Liver (tissue), 9 donors: ENCODE results near the gene STXBP1. TPM values are rescaled to one million over a fixed set of nuclear protein-coding genes. Genes with fewer than 3 reads are reported as not detected.

Experiments
- DNase-seq: peaks from one replicate; pipeline ENCODE4 v3.0.0-alpha.2; 2017; ENCODE audit warnings: low spot score
- H3K27ac ChIP-seq, 2 donors: one replicate each; pipeline ENCODE4 v1.7.0; 2013; ENCODE audit warnings: inconsistent platforms in 2 of 2, low read length in 2 of 2, control low read depth in 1 of 2, low read depth in 1 of 2, mild to moderate bottlenecking in 1 of 2
- H3K27me3 ChIP-seq, 4 donors: one replicate each; pipeline versions ENCODE4 v1.6.1 to v1.7.0; 2013; ENCODE audit warnings: low read length in 3 of 4, inconsistent platforms in 1 of 4, mild to moderate bottlenecking in 1 of 4, moderate library complexity in 1 of 4; ENCODE audit not compliant: control insufficient read depth in 4 of 4, insufficient read depth in 4 of 4
- H3K36me3 ChIP-seq, 4 donors: one replicate each; pipeline versions ENCODE4 v1.6.1 to v1.7.0; 2013; ENCODE audit warnings: low read length in 3 of 4, mild to moderate bottlenecking in 3 of 4, low read depth in 1 of 4, moderate library complexity in 1 of 4; ENCODE audit not compliant: control insufficient read depth in 4 of 4, insufficient read depth in 3 of 4
- H3K4me1 ChIP-seq, 4 donors: one replicate each; pipeline versions ENCODE4 v1.6.1 to v1.7.0; 2013; ENCODE audit warnings: low read length in 3 of 4, mild to moderate bottlenecking in 3 of 4, moderate library complexity in 1 of 4; ENCODE audit not compliant: control insufficient read depth in 4 of 4, insufficient read depth in 4 of 4
- H3K4me3 ChIP-seq, 3 donors: one replicate each; pipeline versions ENCODE4 v1.6.1 to v1.7.0; 2013; ENCODE audit warnings: low read length in 3 of 3, control low read depth in 1 of 3, low read depth in 1 of 3, mild to moderate bottlenecking in 1 of 3
- H3K9ac ChIP-seq, 2 donors: one replicate each; pipeline ENCODE4 v1.7.0; 2013; ENCODE audit warnings: low read length in 2 of 2, mild to moderate bottlenecking in 2 of 2, moderate library complexity in 2 of 2, control low read depth in 1 of 2, low read depth in 1 of 2
- H3K9me3 ChIP-seq, 4 donors: one replicate each; pipeline versions ENCODE4 v1.6.1 to v1.7.0; 2013; ENCODE audit warnings: low read length in 3 of 4; ENCODE audit not compliant: control insufficient read depth in 4 of 4
- ATF3 ChIP-seq: IDR thresholded peaks from 2 replicates; pipeline ENCODE4 v1.6.1; 2016; ENCODE audit warnings: antibody characterized with exemption
- EGR1 ChIP-seq, 2 donors: IDR thresholded peaks; 2 replicates each; pipeline ENCODE4 v1.6.1; 2016 to 2018; ENCODE audit warnings: antibody characterized with exemption in 2 of 2, low read depth in 2 of 2
- FOXA2 ChIP-seq: IDR thresholded peaks from 2 replicates; pipeline ENCODE4 v1.6.1; 2016; ENCODE audit warnings: antibody characterized with exemption
- GABPA ChIP-seq, 2 donors: IDR thresholded peaks in 1 of 2; conservative IDR thresholded peaks in 1 of 2; 2 replicates each; pipeline ENCODE4 v1.6.1; 2016; ENCODE audit warnings: antibody characterized with exemption in 2 of 2, mild to moderate bottlenecking in 1 of 2, moderate library complexity in 1 of 2
- HNF4A ChIP-seq, 2 donors: conservative IDR thresholded peaks; 2 replicates each; pipeline ENCODE4 v1.6.1; 2016; ENCODE audit warnings: antibody characterized with exemption in 2 of 2, mild to moderate bottlenecking in 2 of 2
- HNF4G ChIP-seq: IDR thresholded peaks from 2 replicates; pipeline ENCODE4 v1.6.1; 2016; ENCODE audit warnings: antibody characterized with exemption
- JUND ChIP-seq, 2 donors: IDR thresholded peaks; 2 replicates each; pipeline ENCODE4 v1.6.1; 2016; ENCODE audit warnings: antibody characterized with exemption in 2 of 2
- MAX ChIP-seq: IDR thresholded peaks from 2 replicates; pipeline ENCODE4 v1.6.1; 2016; ENCODE audit warnings: antibody characterized with exemption
- RAD21 ChIP-seq, 2 donors: IDR thresholded peaks; 2 replicates each; pipeline ENCODE4 v1.6.1; 2016; ENCODE audit warnings: antibody characterized with exemption in 2 of 2, mild to moderate bottlenecking in 2 of 2
- RXRA ChIP-seq, 2 donors: IDR thresholded peaks; 2 replicates each; pipeline ENCODE4 v1.6.1; 2017 to 2018; ENCODE audit warnings: antibody characterized with exemption in 2 of 2, mild to moderate bottlenecking in 1 of 2
- SP1 ChIP-seq: IDR thresholded peaks from 2 replicates; pipeline ENCODE4 v1.6.1; 2018; ENCODE audit warnings: antibody characterized with exemption, mild to moderate bottlenecking
- YY1 ChIP-seq: IDR thresholded peaks from 2 replicates; pipeline ENCODE4 v1.6.1; 2016; ENCODE audit warnings: antibody characterized with exemption, mild to moderate bottlenecking
- WGBS: extraction: QIAGEN DNeasy Blood & Tissue Kit; methylation state at CpG from one replicate; pipeline ENCODE4 v1.1.7; 2013; 5-methylcytosine and 5-hydroxymethylcytosine counted together
- polyA plus RNA-seq, 2 donors: library from polyadenylated mRNA; stranded (reverse) in 1 of 2; unstranded in 1 of 2; fragments of 200-250 nt in 1 of 2; fragments of >200 nt in 1 of 2; fragmentation: Nextera tagmentation in 1 of 2; extraction: Ambion mirVana in 1 of 2; gene quantifications; one replicate each; pipeline versions ENCODE4 v1.2.1 to v1.2.3, GENCODE V29; 2013 to 2015
- total RNA-seq, 2 donors: library from RNA; depleted of rRNA; stranded (reverse); fragments of >200 nt; gene quantifications; one replicate each; pipeline ENCODE4 v1.2.3, GENCODE V29; 2014
- TF ChIP-seq, protein P1 (sequence below): IDR thresholded peaks from 2 replicates; pipeline ENCODE4 v1.6.1; 2016; ENCODE audit warnings: antibody characterized with exemption
- TF ChIP-seq, protein P2 (sequence below): IDR thresholded peaks from 2 replicates; pipeline ENCODE4 v1.6.1; 2016; ENCODE audit warnings: antibody characterized with exemption, mild to moderate bottlenecking
- donor health status: healthy.
- donor health status: healthy.
- donor health status: healthy.
- donor health status: healthy.
- donor health status: healthy.

Gene STXBP1
- total and polyA plus RNA-seq, 4 donors = 1.7 to 4.6 (median 2.3) TPM

DNA sequence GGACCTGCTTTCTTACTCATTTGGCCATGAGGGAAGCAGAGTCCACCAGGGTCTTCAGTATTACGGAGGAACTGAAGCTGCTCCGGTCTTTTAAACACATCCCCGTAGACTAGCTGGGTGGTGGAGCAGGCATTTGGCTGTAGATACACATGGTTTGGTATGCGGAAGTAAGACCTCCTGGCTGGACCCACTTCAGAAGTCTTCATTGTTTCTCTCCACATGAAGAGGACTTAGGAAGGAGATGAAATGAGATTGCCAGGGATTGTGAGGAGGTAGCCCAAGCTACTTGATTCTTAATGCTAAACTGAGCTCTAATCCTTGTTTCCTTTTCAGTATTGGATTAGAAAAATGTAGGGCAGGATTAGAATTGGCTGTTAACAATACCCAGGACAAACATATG is 32.9 kb downstream of the STXBP1 start:
- Histone ChIP-seq H3K9me3 (no peaks in the 10 kb centered on the region), H3K27ac (no peak overlapping the region), H3K9ac (no peak overlapping the region), H3K36me3 (no peaks in the 10 kb centered on the region), H3K27me3 (no peaks in the 10 kb centered on the region), H3K4me1 (no peaks in the 10 kb centered on the region), H3K4me3 (no peak overlapping the region)
- TF ChIP-seq RXRA (IDR thresholded peaks at IDR 0.05) (no peak), SP1 (no peak), FOXA2 (no peak), RAD21 (IDR thresholded peaks at IDR 0.05) (no peak), HNF4A (conservative IDR thresholded peaks at IDR 0.05) (no peak), YY1 (no peak), MAX (no peak)
- TF ChIP-seq, protein P1, sequence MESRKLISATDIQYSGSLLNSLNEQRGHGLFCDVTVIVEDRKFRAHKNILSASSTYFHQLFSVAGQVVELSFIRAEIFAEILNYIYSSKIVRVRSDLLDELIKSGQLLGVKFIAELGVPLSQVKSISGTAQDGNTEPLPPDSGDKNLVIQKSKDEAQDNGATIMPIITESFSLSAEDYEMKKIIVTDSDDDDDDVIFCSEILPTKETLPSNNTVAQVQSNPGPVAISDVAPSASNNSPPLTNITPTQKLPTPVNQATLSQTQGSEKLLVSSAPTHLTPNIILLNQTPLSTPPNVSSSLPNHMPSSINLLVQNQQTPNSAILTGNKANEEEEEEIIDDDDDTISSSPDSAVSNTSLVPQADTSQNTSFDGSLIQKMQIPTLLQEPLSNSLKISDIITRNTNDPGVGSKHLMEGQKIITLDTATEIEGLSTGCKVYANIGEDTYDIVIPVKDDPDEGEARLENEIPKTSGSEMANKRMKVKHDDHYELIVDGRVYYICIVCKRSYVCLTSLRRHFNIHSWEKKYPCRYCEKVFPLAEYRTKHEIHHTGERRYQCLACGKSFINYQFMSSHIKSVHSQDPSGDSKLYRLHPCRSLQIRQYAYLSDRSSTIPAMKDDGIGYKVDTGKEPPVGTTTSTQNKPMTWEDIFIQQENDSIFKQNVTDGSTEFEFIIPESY = no peak
- TF ChIP-seq, protein P2, sequence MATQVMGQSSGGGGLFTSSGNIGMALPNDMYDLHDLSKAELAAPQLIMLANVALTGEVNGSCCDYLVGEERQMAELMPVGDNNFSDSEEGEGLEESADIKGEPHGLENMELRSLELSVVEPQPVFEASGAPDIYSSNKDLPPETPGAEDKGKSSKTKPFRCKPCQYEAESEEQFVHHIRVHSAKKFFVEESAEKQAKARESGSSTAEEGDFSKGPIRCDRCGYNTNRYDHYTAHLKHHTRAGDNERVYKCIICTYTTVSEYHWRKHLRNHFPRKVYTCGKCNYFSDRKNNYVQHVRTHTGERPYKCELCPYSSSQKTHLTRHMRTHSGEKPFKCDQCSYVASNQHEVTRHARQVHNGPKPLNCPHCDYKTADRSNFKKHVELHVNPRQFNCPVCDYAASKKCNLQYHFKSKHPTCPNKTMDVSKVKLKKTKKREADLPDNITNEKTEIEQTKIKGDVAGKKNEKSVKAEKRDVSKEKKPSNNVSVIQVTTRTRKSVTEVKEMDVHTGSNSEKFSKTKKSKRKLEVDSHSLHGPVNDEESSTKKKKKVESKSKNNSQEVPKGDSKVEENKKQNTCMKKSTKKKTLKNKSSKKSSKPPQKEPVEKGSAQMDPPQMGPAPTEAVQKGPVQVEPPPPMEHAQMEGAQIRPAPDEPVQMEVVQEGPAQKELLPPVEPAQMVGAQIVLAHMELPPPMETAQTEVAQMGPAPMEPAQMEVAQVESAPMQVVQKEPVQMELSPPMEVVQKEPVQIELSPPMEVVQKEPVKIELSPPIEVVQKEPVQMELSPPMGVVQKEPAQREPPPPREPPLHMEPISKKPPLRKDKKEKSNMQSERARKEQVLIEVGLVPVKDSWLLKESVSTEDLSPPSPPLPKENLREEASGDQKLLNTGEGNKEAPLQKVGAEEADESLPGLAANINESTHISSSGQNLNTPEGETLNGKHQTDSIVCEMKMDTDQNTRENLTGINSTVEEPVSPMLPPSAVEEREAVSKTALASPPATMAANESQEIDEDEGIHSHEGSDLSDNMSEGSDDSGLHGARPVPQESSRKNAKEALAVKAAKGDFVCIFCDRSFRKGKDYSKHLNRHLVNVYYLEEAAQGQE = no peak
- WGBS = 79% methylated on average over 4 of the region's 4 CpGs
- no peak for DNase-seq

DNA sequence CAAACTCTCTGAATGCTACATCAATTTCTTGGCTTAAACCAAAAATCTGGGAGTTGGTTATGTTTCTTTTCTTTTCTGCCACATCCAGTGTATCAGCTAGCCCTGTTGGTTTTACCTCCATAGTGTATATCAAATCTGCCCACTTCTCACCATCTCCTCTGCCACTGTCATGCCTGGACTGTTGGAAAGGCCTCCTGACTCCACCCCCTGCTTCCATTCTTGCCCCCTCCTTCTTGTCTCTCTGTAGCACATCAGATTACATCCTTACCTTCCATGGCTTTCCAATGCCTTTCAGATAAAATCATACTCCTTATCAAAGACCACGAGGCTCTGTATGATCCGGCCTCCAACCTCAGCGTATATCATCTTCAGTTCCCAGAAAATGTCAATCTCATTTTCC is 35.4 kb downstream of the STXBP1 start:
- Histone ChIP-seq H3K9ac (no peak overlapping the region), H3K4me1 (no peaks in the 10 kb centered on the region), H3K27ac (no peak overlapping the region), H3K9me3 (no peaks in the 10 kb centered on the region), H3K4me3 (no peak overlapping the region), H3K27me3 (no peaks in the 10 kb centered on the region), H3K36me3 (peaks cover 0 to 2% (median 0%) of the 10 kb centered on the region in 4 donors)
- TF ChIP-seq SP1 (no peak), HNF4A (conservative IDR thresholded peaks at IDR 0.05) (no peak), MAX (no peak), ATF3 (no peak), HNF4G (no peak), GABPA (IDR thresholded peaks at IDR 0.05 in 1 of 2, conservative IDR thresholded peaks at IDR 0.05 in 1 of 2) (no peak), JUND (IDR thresholded peaks at IDR 0.05) (no peak), EGR1 (IDR thresholded peaks at IDR 0.05; ENCODE audit: low read depth in 2 of 2) (no peak), RAD21 (IDR thresholded peaks at IDR 0.05) (no peak), YY1 (no peak)
- whole genome bisulfite sequencing = 87% methylated on average over 3 of the region's 3 CpGs
- no peak for DNase-seq
